Skeletal muscle satellite cell (primary cell): ENCODE data around the gene HNRNPDL. TPM values are rescaled to one million over a fixed set of nuclear protein-coding genes. Genes with fewer than 3 reads are reported as not detected.
A peak's percentile ranks its signal among the peaks of the same experiment; 100 is the strongest.

ENCODE experiments used
- H3K27me3 ChIP-seq: 2 replicates; pipeline ENCODE4 v1.7.0; 2013; ENCODE audit warnings: low read length; ENCODE audit not compliant: control insufficient read depth, insufficient read depth
- H3K36me3 ChIP-seq: 2 replicates; pipeline ENCODE4 v1.7.0; 2013; ENCODE audit warnings: mild to moderate bottlenecking, control low read depth, low read length; ENCODE audit not compliant: insufficient read depth
- H3K4me1 ChIP-seq: 2 replicates; pipeline ENCODE4 v1.7.0; 2013; ENCODE audit warnings: low read length; ENCODE audit not compliant: control insufficient read depth, insufficient read depth
- H3K4me2 ChIP-seq: 2 replicates; pipeline ENCODE4 v1.7.0; 2013; ENCODE audit warnings: mild to moderate bottlenecking, low read length
- H3K4me3 ChIP-seq: 2 replicates; pipeline ENCODE4 v1.7.0; 2013; ENCODE audit warnings: low read length
- H3K9ac ChIP-seq: 2 replicates; pipeline ENCODE4 v1.7.0; 2013; ENCODE audit warnings: mild to moderate bottlenecking, low read depth, low read length, moderate library complexity
- H3K9me3 ChIP-seq: replicated peaks from 2 replicates; pipeline ENCODE4 v1.7.0; 2013; ENCODE audit warnings: mild to moderate bottlenecking, control low read depth, low read length
- small RNA-seq: library from RNA; depleted of rRNA; stranded (forward); fragments of <200 nt; gene quantifications from one replicate; pipeline ENCODE3, GENCODE V24; 2012

HNRNPDL gene

GRCh38 chr4:82381661-82382296, 48.5 kb downstream of the HNRNPDL start:
- Histone ChIP-seq H3K4me2 (no peak overlapping the region), H3K4me3 (no peak overlapping the region), H3K4me1 (peaks cover 4% of the 10 kb centered on the region), H3K9me3 (no peaks in the 10 kb centered on the region), H3K27me3 (no peaks in the 10 kb centered on the region), H3K36me3 (no peaks in the 10 kb centered on the region), H3K9ac (no peak overlapping the region)

GRCh38 chr4:82381235-82381634, 49.0 kb downstream of the HNRNPDL start:
- peaks cover 5% of the 10 kb centered on the region for H3K4me1 ChIP-seq
- H3K9ac ChIP-seq, result no peak overlapping the region
- H3K27me3 ChIP-seq, result no peaks in the 10 kb centered on the region
- no peaks in the 10 kb centered on the region for H3K9me3 ChIP-seq
- H3K36me3 ChIP-seq, result no peaks in the 10 kb centered on the region
- H3K4me3 ChIP-seq, result no peak overlapping the region
- no peak overlapping the region for H3K4me2 ChIP-seq

GRCh38 chr4:82380831-82381230, 49.4 kb downstream of the HNRNPDL start:
- Histone ChIP-seq H3K36me3 (no peaks in the 10 kb centered on the region), H3K4me2 (no peak overlapping the region), H3K27me3 (no peaks in the 10 kb centered on the region), H3K4me1 (peaks cover 9% of the 10 kb centered on the region), H3K9ac (no peak overlapping the region), H3K9me3 (no peaks in the 10 kb centered on the region), H3K4me3 (no peak overlapping the region)

GRCh38 chr4:82380344-82380743, 49.9 kb downstream of the HNRNPDL start:
- Histone ChIP-seq H3K27me3 (no peaks in the 10 kb centered on the region), H3K9me3 (no peaks in the 10 kb centered on the region), H3K4me3 (no peak overlapping the region), H3K4me1 (peaks cover 12% of the 10 kb centered on the region), H3K4me2 (no peak overlapping the region), H3K36me3 (no peaks in the 10 kb centered on the region), H3K9ac (no peak overlapping the region)

GRCh38 chr4:82376109-82376508, 54.2 kb downstream of the HNRNPDL start:
- no peak overlapping the region for H3K9ac ChIP-seq
- H3K4me2 ChIP-seq, result peak overlapping the region; percentile 82
- peaks cover 12% of the 10 kb centered on the region for H3K36me3 ChIP-seq
- peaks cover 12% of the 10 kb centered on the region for H3K4me1 ChIP-seq
- no peaks in the 10 kb centered on the region for H3K27me3 ChIP-seq
- peak overlapping the region; percentile 99 for H3K4me3 ChIP-seq
- H3K9me3 ChIP-seq, result no peaks in the 10 kb centered on the region

- Histone ChIP-seq H3K27me3 (no peaks in the 10 kb centered on the region), H3K4me2 (peak within 1 kb of the TSS; percentile 96), H3K4me3 (peak within 1 kb of the TSS; percentile 99), H3K9ac (peak within 1 kb of the TSS; percentile 99), H3K36me3 (peaks cover 23% of the 10 kb centered on the region), H3K4me1 (peaks cover 22% of the 10 kb centered on the region), H3K9me3 (no peaks in the 10 kb centered on the region)
Observed at GRCh38 chr4:82373816-82374625, 56.2 kb downstream of the HNRNPDL start, which contains the start of gene HNRNPD. Gene HNRNPD, minus strand, starts transcription at chr4:82373991. Its CDS starts 313 bp downstream, at chr4:82373678.

- Histone ChIP-seq H3K9me3 (no peaks in the 10 kb centered on the region), H3K27me3 (no peaks in the 10 kb centered on the region), H3K9ac (peak overlapping the region; percentile 99), H3K36me3 (peaks cover 28% of the 10 kb centered on the region), H3K4me1 (peaks cover 26% of the 10 kb centered on the region), H3K4me2 (peak overlapping the region; percentile 96), H3K4me3 (peak overlapping the region; percentile 99)
Observed at GRCh38 chr4:82373486-82373815, 56.8 kb downstream of the HNRNPDL start.

Small RNAs within 50 kb of the gene (small RNA-seq; reads per million reads assigned to genes)
- not detected for gene RF00150
